ENCODE results near the gene GRWD1. TPM values are rescaled to one million over a fixed set of nuclear protein-coding genes. Genes with fewer than 3 reads are reported as not detected.

Gene GRWD1
- total RNA-seq, 4 donors from 2014 or later, result 9.4 to 49.7 (median 13.6) TPM

DNA sequence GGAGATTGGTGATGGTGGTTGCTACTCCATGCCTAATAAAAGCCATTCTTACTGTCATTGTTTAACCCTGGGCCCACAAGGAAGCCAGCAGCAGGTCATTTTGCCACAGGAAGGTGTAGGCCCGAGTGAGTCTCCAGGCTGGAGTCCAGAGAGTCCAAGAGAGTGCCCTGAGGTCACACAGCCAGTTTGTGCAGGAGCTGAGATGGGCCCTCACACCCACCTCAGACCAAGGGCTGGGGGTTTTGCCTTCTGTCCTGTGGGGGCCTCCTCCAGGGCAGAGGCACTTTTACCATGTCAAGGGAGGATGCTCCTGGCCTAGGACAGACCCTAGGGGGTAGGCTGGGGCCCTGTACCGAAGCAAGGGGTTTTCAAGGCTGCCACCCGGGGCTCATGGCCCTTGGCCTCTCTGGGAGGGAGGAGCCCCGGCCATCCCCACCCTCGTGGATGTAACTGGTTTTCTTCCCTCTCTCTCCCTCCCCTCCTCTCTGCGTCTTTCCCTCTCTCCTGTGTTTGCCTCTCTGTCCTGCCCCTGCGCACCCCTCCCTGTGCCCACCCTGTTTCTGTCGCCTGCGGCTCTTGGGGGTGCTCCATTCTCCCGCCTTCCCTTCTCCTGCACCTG, 31.4 kb downstream of the GRWD1 start:
- Histone ChIP-seq H3K9me3 (no peaks in the 10 kb centered on the region), H3K27ac (no peak overlapping the region), H3K27me3 (no peaks in the 10 kb centered on the region), H3K4me1 (peaks cover 0 to 18% (median 13%) of the 10 kb centered on the region in 4 donors), H3K4me3 (no peak overlapping the region), H3K36me3 (peaks cover 0 to 46% (median 20%) of the 10 kb centered on the region in 4 donors)
- in situ Hi-C loops (cut with MboI; ENCODE audit: low pct_ligation_motif_present in 1 of 4, low pct_unique_long_range_greater_than_20kb in 1 of 4, low sequenced_read_pairs in 3 of 4) (no loop called here), intact Hi-C loops (cut with DNase I; ENCODE audit: low total_unique reads) (no loop called here)
- TF ChIP-seq, protein P1, sequence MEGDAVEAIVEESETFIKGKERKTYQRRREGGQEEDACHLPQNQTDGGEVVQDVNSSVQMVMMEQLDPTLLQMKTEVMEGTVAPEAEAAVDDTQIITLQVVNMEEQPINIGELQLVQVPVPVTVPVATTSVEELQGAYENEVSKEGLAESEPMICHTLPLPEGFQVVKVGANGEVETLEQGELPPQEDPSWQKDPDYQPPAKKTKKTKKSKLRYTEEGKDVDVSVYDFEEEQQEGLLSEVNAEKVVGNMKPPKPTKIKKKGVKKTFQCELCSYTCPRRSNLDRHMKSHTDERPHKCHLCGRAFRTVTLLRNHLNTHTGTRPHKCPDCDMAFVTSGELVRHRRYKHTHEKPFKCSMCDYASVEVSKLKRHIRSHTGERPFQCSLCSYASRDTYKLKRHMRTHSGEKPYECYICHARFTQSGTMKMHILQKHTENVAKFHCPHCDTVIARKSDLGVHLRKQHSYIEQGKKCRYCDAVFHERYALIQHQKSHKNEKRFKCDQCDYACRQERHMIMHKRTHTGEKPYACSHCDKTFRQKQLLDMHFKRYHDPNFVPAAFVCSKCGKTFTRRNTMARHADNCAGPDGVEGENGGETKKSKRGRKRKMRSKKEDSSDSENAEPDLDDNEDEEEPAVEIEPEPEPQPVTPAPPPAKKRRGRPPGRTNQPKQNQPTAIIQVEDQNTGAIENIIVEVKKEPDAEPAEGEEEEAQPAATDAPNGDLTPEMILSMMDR (IDR thresholded peaks at IDR 0.05), result no peak
- TF ChIP-seq POLR2AphosphoS5 (IDR thresholded peaks at IDR 0.05) (no peak), POLR2A (IDR thresholded peaks at IDR 0.05) (no peak), EP300 (IDR thresholded peaks at IDR 0.05; ENCODE audit: low read depth) (no peak)
- 68 to 92% methylated on average over 2 to 9 of the region's 10 CpGs for WGBS, 2 donors (ENCODE audit: low coverage in 1 of 2)
- no peak for DNase-seq

DNA sequence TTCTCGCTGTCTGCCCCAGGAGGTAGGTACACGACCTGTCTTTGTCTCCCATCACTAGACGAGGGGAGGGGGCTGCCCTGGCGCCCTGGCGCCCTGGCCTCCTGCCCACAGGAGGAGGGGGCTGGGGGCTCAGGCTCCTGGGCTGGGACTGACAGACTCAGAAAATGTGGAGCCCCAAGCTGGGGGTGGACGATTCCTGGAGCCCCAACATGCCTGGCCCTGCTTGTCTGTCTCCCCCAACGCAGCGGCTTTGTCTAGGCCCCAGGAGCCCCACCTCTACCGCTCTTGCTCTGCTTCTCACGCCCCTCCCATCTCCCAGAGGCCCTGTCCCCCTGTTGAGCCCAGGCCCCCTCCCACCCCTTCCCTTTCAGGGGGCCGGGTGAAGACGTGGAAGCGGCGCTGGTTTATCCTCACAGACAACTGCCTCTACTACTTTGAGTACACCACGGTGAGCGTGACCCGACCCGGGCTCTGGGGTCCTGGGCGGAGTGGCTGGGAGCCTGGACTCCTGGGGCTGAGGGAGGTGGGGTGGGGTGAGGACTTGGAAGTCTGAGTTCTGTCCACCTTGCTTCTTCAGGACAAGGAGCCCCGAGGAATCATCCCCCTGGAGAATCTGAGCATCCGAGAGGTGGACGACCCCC, 32.0 kb downstream of the GRWD1 start:
- intact Hi-C loops (cut with DNase I; ENCODE audit: low total_unique reads), result no loop called here
- DNase-seq, result no peak
- no peaks in the 10 kb centered on the region for H3K9me3 ChIP-seq
- no peak overlapping the region for H3K4me3 ChIP-seq
- TF ChIP-seq, protein P1 (IDR thresholded peaks at IDR 0.05), result no peak
- TF ChIP-seq EP300 (IDR thresholded peaks at IDR 0.05; ENCODE audit: low read depth), result no peak
- no peak for TF ChIP-seq POLR2AphosphoS5 (IDR thresholded peaks at IDR 0.05)
- TF ChIP-seq POLR2A (IDR thresholded peaks at IDR 0.05), result no peak
- H3K36me3 ChIP-seq, result peaks cover 0 to 40% (median 18%) of the 10 kb centered on the region in 4 donors
- in situ Hi-C loops (cut with MboI; ENCODE audit: low pct_ligation_motif_present in 1 of 4, low pct_unique_long_range_greater_than_20kb in 1 of 4, low sequenced_read_pairs in 3 of 4), result no loop called here
- H3K4me1 ChIP-seq, result peaks cover 0 to 18% (median 13%) of the 10 kb centered on the region in 4 donors
- WGBS, 2 donors (ENCODE audit: low coverage in 1 of 2), result 84 to 88% methylated on average over 4 to 22 of the region's 22 CpGs
- H3K27me3 ChIP-seq, result no peaks in the 10 kb centered on the region
- no peak overlapping the region for H3K27ac ChIP-seq

DNA sequence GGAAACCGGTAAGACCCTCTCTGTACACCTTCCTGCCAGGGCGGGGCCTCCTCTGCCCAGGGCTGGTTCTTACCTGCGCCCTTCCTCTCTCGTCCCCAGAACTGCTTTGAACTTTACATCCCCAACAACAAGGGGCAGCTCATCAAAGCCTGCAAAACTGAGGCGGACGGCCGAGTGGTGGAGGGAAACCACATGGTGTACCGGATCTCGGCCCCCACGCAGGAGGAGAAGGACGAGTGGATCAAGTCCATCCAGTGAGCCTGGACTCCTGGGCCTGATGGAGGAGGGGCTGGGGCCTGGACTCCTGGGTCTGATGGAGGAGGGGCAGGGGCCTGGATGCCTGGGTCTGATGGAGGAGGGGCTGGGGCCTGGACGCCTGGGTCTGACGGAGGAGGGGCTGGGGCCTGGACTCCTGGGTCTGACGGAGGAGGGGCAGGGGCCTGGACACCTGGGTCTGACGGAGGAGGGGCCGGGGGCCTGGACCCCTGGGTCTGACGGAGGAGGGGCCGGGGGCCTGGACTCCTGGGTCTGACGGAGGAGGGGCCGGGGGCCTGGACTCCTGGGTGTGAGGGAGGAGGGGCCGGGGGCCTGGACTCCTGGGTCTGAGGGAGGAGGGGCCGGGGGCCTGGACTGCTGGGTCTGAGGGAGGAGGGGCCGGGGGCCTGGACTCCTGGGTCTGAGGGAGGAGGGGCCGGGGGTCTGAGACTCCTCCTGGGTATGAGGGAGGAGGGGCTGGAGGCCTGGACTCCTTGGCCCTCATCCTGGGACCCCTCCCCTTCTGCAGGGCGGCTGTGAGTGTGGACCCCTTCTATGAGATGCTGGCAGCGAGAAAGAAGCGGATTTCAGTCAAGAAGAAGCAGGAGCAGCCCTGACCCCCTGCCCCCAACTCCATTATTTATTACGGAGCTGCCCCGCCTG, 32.8 kb downstream of the GRWD1 start:
- in situ Hi-C loops (cut with MboI; ENCODE audit: low pct_ligation_motif_present in 1 of 4, low pct_unique_long_range_greater_than_20kb in 1 of 4, low sequenced_read_pairs in 3 of 4), result no loop called here
- Histone ChIP-seq H3K27ac (no peak overlapping the region), H3K36me3 (peaks cover 0 to 32% (median 14%) of the 10 kb centered on the region in 4 donors), H3K27me3 (no peaks in the 10 kb centered on the region), H3K4me1 (peaks cover 0 to 18% (median 13%) of the 10 kb centered on the region in 4 donors), H3K9me3 (no peaks in the 10 kb centered on the region), H3K4me3 (no peak overlapping the region)
- intact Hi-C loops (cut with DNase I; ENCODE audit: low total_unique reads), result no loop called here
- no peak for TF ChIP-seq EP300 (IDR thresholded peaks at IDR 0.05; ENCODE audit: low read depth)
- TF ChIP-seq, protein P1 (IDR thresholded peaks at IDR 0.05), result no peak
- TF ChIP-seq POLR2A (IDR thresholded peaks at IDR 0.05), result no peak
- TF ChIP-seq POLR2AphosphoS5 (IDR thresholded peaks at IDR 0.05), result no peak
- DNase-seq, result no peak
- 81% methylated on average over 22 of the region's 29 CpGs; no CpG with 5 or more reads in 1 of the 2 donors for WGBS, 2 donors (ENCODE audit: low coverage in 1 of 2)

DNA sequence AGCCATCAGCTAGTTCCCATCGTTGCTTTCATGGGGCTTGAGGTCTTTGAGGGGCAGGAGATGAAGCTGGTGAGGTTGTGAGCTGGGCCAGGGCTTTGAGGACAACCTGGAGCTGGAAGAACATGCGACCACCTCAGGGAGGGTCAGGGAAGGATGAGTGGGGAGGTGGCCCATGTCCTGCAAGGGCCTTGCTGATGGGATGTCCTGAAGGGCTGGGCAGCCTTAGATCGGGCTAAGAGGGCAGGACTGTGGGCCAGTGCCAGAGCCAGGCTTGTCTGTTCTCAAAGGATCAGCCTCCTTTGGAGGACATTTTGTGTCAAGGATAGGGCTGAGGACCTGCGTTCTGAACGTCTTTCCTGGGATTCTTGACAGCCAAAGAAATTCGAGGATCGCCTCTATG, 33.9 kb downstream of the GRWD1 start:
- H3K4me3 ChIP-seq, result no peak overlapping the region
- intact Hi-C loops (cut with DNase I; ENCODE audit: low total_unique reads) (no loop called here), in situ Hi-C loops (cut with MboI; ENCODE audit: low pct_ligation_motif_present in 1 of 4, low pct_unique_long_range_greater_than_20kb in 1 of 4, low sequenced_read_pairs in 3 of 4) (no loop called here)
- TF ChIP-seq, protein P1 (IDR thresholded peaks at IDR 0.05), result no peak
- TF ChIP-seq POLR2AphosphoS5 (IDR thresholded peaks at IDR 0.05) (no peak), EP300 (IDR thresholded peaks at IDR 0.05; ENCODE audit: low read depth) (no peak), POLR2A (IDR thresholded peaks at IDR 0.05) (no peak)
- peak overlapping the region in 3 of 4 donors; percentile 86 to 87 (median 86) for H3K27ac ChIP-seq
- peaks cover 0 to 23% (median 8%) of the 10 kb centered on the region in 4 donors for H3K36me3 ChIP-seq
- H3K9me3 ChIP-seq, result no peaks in the 10 kb centered on the region
- DNase-seq, result no peak
- H3K4me1 ChIP-seq, result peaks cover 0 to 18% (median 13%) of the 10 kb centered on the region in 4 donors
- no peaks in the 10 kb centered on the region for H3K27me3 ChIP-seq
- 81 to 86% methylated on average over 1 to 7 of the region's 7 CpGs for WGBS, 2 donors (ENCODE audit: low coverage in 1 of 2)
